Neural progenitor cell (in vitro differentiated cells): ENCODE results near the gene TEX19.

Experiments used
- EZH2 ChIP-seq: fragments of 200-600 bp; sonication (generic); IDR thresholded peaks from 2 replicates; pipeline ENCODE4 v1.6.1; 2017; ENCODE audit warnings: antibody characterized with exemption, mild to moderate bottlenecking, moderate library complexity
- EZH2phosphoT487 ChIP-seq: fragments of 200-600 bp; sonication (generic); IDR thresholded peaks from 2 replicates; pipeline ENCODE4 v1.6.1; 2017; ENCODE audit warnings: antibody characterized with exemption
- TF ChIP-seq, protein P1 (sequence below): fragments of 200-600 bp; sonication (generic); IDR thresholded peaks from 2 replicates; pipeline ENCODE4 v1.5.1; 2017; ENCODE audit warnings: antibody characterized with exemption, mild to moderate bottlenecking

DNA sequence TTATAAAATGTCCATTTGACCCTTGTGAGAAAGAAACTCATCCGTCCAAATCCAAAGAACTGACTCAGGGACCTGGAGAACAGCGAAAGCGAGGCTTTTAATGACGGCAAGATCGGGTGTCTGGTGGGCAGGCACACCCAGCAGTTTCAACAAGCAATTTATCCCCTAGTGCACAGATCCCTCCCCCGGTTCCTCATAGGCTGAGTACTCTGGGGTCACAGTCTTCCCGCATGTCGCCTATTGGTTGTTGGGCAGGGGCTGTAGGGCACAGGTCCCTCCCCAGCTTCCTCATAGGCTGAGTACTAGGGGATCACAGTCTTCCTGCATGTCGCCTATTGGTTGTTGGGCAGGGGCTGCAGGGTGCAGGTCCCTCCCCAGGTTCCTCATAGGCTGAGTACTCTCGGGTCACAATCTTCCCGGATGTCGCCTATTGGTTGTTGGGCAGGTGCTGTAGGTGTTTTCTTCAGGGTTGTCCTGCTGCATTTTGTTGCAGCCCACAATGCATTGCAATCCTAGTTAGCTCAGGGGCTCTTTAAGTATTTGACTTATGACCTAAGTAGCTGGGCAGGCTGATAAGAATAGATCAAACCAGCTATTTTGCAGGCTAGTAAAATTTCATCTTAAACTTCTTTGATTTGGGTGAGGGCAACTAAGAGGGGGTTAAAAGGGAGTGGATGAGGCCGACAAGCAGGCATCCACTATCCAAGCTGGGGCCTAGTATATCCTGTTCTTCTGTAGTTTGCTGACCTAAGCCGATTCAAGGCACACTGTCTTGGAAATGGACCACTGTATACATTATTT lies 8.9 kb downstream of the TEX19 start:
- TF ChIP-seq, protein P1, sequence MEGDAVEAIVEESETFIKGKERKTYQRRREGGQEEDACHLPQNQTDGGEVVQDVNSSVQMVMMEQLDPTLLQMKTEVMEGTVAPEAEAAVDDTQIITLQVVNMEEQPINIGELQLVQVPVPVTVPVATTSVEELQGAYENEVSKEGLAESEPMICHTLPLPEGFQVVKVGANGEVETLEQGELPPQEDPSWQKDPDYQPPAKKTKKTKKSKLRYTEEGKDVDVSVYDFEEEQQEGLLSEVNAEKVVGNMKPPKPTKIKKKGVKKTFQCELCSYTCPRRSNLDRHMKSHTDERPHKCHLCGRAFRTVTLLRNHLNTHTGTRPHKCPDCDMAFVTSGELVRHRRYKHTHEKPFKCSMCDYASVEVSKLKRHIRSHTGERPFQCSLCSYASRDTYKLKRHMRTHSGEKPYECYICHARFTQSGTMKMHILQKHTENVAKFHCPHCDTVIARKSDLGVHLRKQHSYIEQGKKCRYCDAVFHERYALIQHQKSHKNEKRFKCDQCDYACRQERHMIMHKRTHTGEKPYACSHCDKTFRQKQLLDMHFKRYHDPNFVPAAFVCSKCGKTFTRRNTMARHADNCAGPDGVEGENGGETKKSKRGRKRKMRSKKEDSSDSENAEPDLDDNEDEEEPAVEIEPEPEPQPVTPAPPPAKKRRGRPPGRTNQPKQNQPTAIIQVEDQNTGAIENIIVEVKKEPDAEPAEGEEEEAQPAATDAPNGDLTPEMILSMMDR = no peak
- TF ChIP-seq EZH2 = no peak
- no peak for TF ChIP-seq EZH2phosphoT487
